NT2/D1 (cell line): ENCODE measurements around the gene DBX1.

ENCODE experiments used
- DNase-seq: peaks from one replicate; pipeline ENCODE4 v3.0.0-alpha.2; 2011; ENCODE audit warnings: low read depth, low spot score
- H3K27me3 ChIP-seq: 2 replicates; pipeline ENCODE4 v1.6.0; 2011; ENCODE audit warnings: mild to moderate bottlenecking; ENCODE audit not compliant: insufficient read length, insufficient read depth
- H3K36me3 ChIP-seq: 2 replicates; pipeline ENCODE4 v1.6.1; 2011; ENCODE audit warnings: mild to moderate bottlenecking, low read length, mixed read lengths; ENCODE audit not compliant: insufficient read depth, insufficient read length
- H3K4me1 ChIP-seq: 2 replicates; pipeline ENCODE4 v1.5.1; 2011; ENCODE audit not compliant: insufficient read depth, insufficient read length
- H3K4me3 ChIP-seq: 2 replicates; pipeline ENCODE4 v1.5.1; 2011; ENCODE audit warnings: low read depth; ENCODE audit not compliant: insufficient read length
- H3K9ac ChIP-seq: 2 replicates; pipeline ENCODE4 v1.6.0; 2011; ENCODE audit warnings: low read depth; ENCODE audit not compliant: insufficient read length
- H3K9me3 ChIP-seq: 2 replicates; pipeline ENCODE4 v1.5.1; 2011; ENCODE audit warnings: mild to moderate bottlenecking, low read length; ENCODE audit not compliant: insufficient read depth
- SUZ12 ChIP-seq: IDR thresholded peaks from 2 replicates; pipeline ENCODE4 v1.6.1; 2011; ENCODE audit not compliant: insufficient read length, insufficient read depth; ENCODE audit errors: extremely low read depth
- YY1 ChIP-seq: IDR thresholded peaks from 2 replicates; pipeline ENCODE4 v1.6.1; 2011; ENCODE audit not compliant: insufficient read length, insufficient read depth
- ZNF274 ChIP-seq: IDR thresholded peaks from 2 replicates; pipeline ENCODE4 v1.6.1; 2011; ENCODE audit warnings: mild to moderate bottlenecking, low read depth, low read length

The DBX1 gene

GRCh38 chr11:20109731-20110445 lies 50.4 kb downstream of the DBX1 start:
- no peaks in the 10 kb centered on the region for H3K27me3 ChIP-seq
- peaks cover 74% of the 10 kb centered on the region for H3K36me3 ChIP-seq
- no peaks in the 10 kb centered on the region for H3K9me3 ChIP-seq
- peaks cover 3% of the 10 kb centered on the region for H3K4me1 ChIP-seq
- TF ChIP-seq SUZ12, result no peak
- TF ChIP-seq ZNF274, result no peak
- no peak for TF ChIP-seq YY1
- H3K9ac ChIP-seq, result no peak overlapping the region
- H3K4me3 ChIP-seq, result no peak overlapping the region
- no peak for DNase-seq
